ENCODE measurements around the gene HOXA9.

The HOXA9 gene

DNA sequence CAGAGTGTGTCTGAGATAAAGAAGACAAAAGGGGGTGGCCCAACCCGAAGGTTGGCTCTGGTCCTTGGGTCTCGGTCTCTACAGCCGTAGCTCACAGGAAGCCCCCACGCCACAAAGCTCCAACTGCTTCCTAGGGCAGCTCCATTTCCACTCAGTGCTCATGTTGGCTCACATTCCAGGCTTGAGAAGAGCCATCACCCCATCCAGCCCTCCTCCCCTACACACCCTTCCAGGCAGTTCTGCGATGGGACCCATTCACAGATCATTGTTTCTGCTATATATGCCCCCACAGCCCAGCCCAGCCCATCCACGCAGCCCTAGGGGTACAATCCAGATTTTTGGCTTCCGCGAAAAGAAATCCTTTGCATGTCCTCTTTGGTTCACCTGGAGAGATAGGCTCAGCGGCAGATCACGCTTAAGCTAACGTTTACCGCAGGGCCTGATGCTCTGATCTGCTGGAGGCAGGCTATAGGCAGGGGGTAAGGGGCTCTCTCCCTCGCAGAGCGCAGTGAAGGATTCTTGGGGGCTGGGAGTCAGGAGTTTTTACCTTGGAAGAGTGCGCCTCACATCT, 25.9 kb upstream of the HOXA9 start:
- Histone ChIP-seq H3K27ac (ENCODE audit: low read length) (no peak overlapping the region), H3K9me3 (ENCODE audit: control insufficient read depth, low read depth, low read length) (peaks cover 11% of the 10 kb centered on the region), H3K27me3 (ENCODE audit: control insufficient read depth, insufficient read depth, low read length) (peaks cover 100% of the 10 kb centered on the region), H3K4me3 (ENCODE audit: low read length) (no peak overlapping the region), H3K9ac (ENCODE audit: low read length) (no peak overlapping the region), H3K36me3 (ENCODE audit: control insufficient read depth, low read depth, low read length) (no peaks in the 10 kb centered on the region), H3K4me1 (ENCODE audit: control insufficient read depth, low read depth, low read length) (peaks cover 9% of the 10 kb centered on the region)

DNA sequence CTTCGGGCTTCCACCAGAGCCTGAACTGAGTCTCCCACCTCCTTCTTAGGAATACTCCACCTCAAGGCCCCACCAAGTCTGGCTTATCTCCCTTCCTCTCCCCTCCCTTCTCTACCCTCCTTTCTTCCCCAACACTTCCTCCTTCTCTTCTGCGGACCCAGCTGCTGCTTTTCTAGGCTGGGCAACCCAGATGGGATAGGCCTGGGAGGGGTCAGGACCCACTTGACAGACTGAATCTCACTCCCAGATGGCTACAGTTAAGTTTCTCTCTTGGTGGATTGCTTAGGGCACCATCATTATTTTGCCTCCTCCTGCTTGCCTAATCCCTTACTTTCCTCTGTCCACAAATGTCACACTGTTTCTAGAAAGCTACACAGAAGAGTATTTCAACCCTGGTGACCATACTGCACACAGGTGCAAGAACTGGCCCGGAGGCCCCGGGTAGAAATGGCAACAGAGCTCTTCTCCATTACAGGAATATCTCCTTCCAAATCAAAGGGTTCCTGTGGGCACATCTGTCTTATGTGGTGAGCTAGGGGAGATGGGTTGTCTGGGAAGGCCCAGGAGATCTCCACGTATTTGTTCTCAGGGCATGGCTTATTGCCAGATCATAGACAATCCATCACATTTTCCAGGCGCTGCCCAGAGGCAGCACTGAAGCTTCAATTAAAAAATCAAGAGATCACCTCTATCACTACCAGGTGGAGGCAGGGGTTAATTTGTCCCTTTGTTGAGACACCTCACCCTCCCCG, 24.8 kb upstream of the HOXA9 start:
- Histone ChIP-seq H3K36me3 (ENCODE audit: control insufficient read depth, low read depth, low read length) (no peaks in the 10 kb centered on the region), H3K27ac (ENCODE audit: low read length) (no peak overlapping the region), H3K4me3 (ENCODE audit: low read length) (no peak overlapping the region), H3K9me3 (ENCODE audit: control insufficient read depth, low read depth, low read length) (peaks cover 11% of the 10 kb centered on the region), H3K9ac (ENCODE audit: low read length) (no peak overlapping the region), H3K27me3 (ENCODE audit: control insufficient read depth, insufficient read depth, low read length) (peaks cover 100% of the 10 kb centered on the region), H3K4me1 (ENCODE audit: control insufficient read depth, low read depth, low read length) (peaks cover 9% of the 10 kb centered on the region)

- Histone ChIP-seq H3K4me1 (ENCODE audit: control insufficient read depth, low read depth, low read length) (peaks cover 9% of the 10 kb centered on the region), H3K9me3 (ENCODE audit: control insufficient read depth, low read depth, low read length) (peaks cover 11% of the 10 kb centered on the region), H3K27me3 (ENCODE audit: control insufficient read depth, insufficient read depth, low read length) (peaks cover 100% of the 10 kb centered on the region), H3K4me3 (ENCODE audit: low read length) (no peak overlapping the region), H3K27ac (ENCODE audit: low read length) (no peak overlapping the region), H3K36me3 (ENCODE audit: control insufficient read depth, low read depth, low read length) (no peaks in the 10 kb centered on the region), H3K9ac (ENCODE audit: low read length) (no peak overlapping the region)
Observed at GRCh38 chr7:27189295-27189996, 24.1 kb upstream of the HOXA9 start.

- H3K27ac ChIP-seq (ENCODE audit: low read length): no peak overlapping the region
Observed at GRCh38 chr7:27188386-27189294, 23.3 kb upstream of the HOXA9 start.

DNA sequence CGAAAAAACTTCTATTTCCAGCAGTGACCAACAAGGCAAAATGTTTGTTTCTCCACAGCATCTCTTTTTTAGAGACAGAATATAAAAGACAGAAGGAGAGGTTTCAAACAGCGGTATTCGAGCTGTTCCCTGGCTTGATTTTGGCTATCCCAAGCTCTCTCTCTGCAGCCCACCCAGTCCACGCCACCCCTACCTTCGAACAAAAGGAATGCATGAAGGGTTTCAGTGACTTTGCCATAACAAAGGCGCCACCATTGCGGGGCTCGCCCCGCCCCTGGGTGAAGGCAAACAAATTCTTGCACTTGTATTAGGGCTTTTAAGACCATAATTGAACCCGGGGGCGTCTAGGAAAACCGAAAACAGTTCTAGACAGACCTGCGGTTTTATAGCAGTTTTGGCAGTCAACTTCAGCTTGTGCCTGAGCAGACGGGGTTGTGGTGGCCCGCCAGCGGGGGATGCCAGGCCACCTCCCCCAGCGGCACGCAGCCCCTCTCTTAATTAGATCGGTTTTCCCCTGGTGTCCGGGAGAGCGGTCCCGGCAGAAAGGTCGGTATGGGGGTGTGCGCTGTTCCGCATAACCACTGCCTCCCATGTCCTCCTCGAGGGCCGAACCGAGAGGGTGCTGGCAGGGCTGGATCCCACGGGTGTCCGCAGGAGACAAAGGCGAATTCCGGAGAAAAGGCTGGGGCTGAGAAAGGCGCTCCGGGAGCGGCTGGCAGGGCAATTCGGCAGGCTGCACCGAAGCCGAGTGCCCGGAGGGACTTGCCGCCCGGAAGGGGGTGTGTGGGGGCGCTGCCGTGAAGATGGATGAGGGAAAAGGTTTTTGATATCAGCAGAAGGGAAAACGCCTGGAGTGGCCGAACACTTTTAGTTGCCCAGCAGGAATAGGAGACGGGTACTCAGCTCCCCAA, 22.4 kb upstream of the HOXA9 start:
- Histone ChIP-seq H3K4me1 (ENCODE audit: control insufficient read depth, low read depth, low read length) (peaks cover 9% of the 10 kb centered on the region), H3K9me3 (ENCODE audit: control insufficient read depth, low read depth, low read length) (peaks cover 9% of the 10 kb centered on the region), H3K27ac (ENCODE audit: low read length) (no peak overlapping the region), H3K9ac (ENCODE audit: low read length) (no peak overlapping the region), H3K4me3 (ENCODE audit: low read length) (peak overlapping the region; percentile 30), H3K27me3 (ENCODE audit: control insufficient read depth, insufficient read depth, low read length) (peaks cover 100% of the 10 kb centered on the region), H3K36me3 (ENCODE audit: control insufficient read depth, low read depth, low read length) (no peaks in the 10 kb centered on the region)

More at GRCh38 chr7:27188386-27189294, 23.3 kb upstream of the HOXA9 start:
- no peak overlapping the region for H3K9ac ChIP-seq (ENCODE audit: low read length)
- no peaks in the 10 kb centered on the region for H3K36me3 ChIP-seq (ENCODE audit: control insufficient read depth, low read depth, low read length)
- peaks cover 100% of the 10 kb centered on the region for H3K27me3 ChIP-seq (ENCODE audit: control insufficient read depth, insufficient read depth, low read length)
- H3K4me3 ChIP-seq (ENCODE audit: low read length): peak overlapping the region; percentile 30
- H3K9me3 ChIP-seq (ENCODE audit: control insufficient read depth, low read depth, low read length): peaks cover 11% of the 10 kb centered on the region
- peaks cover 9% of the 10 kb centered on the region for H3K4me1 ChIP-seq (ENCODE audit: control insufficient read depth, low read depth, low read length)

GRCh38 chr7:27186668-27187474, 21.5 kb upstream of the HOXA9 start:
- Histone ChIP-seq H3K36me3 (ENCODE audit: control insufficient read depth, low read depth, low read length) (no peaks in the 10 kb centered on the region), H3K9me3 (ENCODE audit: control insufficient read depth, low read depth, low read length) (peaks cover 9% of the 10 kb centered on the region), H3K27me3 (ENCODE audit: control insufficient read depth, insufficient read depth, low read length) (peaks cover 100% of the 10 kb centered on the region), H3K4me1 (ENCODE audit: control insufficient read depth, low read depth, low read length) (peaks cover 9% of the 10 kb centered on the region), H3K4me3 (ENCODE audit: low read length) (no peak overlapping the region), H3K27ac (ENCODE audit: low read length) (no peak overlapping the region), H3K9ac (ENCODE audit: low read length) (no peak overlapping the region)

DNA sequence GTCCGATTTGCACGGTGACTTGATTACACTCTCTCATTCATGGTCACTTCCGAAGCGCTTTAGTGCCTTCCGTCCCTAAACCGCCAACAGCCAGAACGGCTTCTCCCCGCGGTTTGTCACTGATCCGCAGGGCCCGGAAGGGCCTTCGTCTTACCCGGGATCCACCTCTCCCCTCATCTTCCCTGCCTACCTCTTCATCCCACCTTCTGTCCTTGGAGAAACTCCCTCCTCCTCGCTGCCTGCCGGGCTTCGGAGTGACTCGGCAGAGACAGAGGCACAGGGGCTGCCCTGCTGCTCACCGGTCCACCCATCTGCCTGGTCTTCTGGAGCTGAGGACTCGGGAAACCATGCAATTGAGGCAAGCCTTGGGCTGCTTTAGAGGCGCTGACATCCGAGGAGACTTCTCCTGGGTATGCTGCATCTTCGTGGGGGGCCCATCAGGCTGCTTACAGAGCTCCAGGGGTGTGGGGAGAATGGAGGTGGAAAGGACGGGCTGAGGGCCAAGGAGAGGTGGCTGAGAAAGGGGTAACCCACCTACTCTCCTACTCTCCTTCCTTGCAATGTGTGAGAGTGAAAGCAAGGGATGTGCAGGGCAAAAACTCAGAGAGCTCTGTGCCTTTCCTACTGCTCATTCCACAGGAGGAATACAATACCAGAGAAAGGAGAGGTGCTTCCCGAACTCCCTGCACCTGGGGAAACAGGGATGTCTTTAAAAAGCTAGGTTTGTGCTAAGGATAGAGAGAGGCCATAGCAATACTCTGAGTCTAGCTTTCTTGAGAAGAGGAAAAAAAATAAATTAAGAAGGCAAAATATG, 20.7 kb upstream of the HOXA9 start:
- H3K9me3 ChIP-seq (ENCODE audit: control insufficient read depth, low read depth, low read length): peaks cover 9% of the 10 kb centered on the region
- no peak overlapping the region for H3K27ac ChIP-seq (ENCODE audit: low read length)
- peaks cover 9% of the 10 kb centered on the region for H3K4me1 ChIP-seq (ENCODE audit: control insufficient read depth, low read depth, low read length)
- no peak overlapping the region for H3K4me3 ChIP-seq (ENCODE audit: low read length)
- H3K27me3 ChIP-seq (ENCODE audit: control insufficient read depth, insufficient read depth, low read length): peaks cover 100% of the 10 kb centered on the region
- H3K9ac ChIP-seq (ENCODE audit: low read length): no peak overlapping the region
- no peaks in the 10 kb centered on the region for H3K36me3 ChIP-seq (ENCODE audit: control insufficient read depth, low read depth, low read length)

DNA sequence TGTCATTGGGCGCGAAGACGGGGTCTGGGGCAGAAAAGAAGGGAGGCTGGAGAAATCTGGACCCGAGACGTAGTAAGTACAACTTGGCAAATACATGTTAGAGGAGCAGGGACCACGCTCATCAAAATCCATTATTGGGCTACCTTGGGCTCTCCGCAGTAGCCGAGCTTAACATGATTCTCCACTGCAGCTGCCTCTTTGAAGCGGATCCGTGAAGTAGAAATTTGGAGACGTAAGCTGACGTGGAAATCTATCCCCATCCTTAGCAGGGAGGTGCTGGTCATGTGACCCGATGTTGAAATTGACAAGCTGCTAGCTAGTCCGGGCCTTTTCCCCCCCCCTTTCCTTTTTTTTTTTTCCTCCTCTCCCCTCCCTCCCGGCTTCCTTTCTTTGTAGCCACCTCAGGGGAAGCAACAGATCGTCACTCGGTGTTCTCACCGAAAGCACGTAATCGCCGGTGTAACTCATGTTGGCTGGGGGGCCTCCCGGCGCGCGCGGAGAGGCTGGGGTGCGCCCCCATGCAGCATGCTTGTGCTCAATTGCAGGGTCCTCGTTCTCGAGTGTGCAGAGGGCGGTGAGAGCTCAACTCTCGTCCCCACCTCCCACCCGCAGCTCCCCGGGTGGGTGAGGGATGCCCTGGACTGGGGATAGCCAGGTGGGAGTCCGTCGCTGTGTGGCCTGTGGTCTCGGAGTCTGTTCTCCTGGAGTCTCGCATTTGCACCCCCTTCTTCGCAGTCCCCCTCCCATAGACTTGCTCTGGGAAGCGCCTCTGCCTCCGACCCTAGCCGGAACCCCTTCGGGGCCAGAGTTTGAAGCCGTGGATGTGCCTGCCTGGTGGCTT, 19.9 kb upstream of the HOXA9 start, which contains the start of gene HOXA11:
Gene HOXA11 (minus strand): TSS at position 220 of the 841 bp plus-strand sequence. CDS start 88 bp downstream, at position 132.
- Histone ChIP-seq H3K9ac (ENCODE audit: low read length) (no peak within 1 kb of the TSS), H3K36me3 (ENCODE audit: control insufficient read depth, low read depth, low read length) (no peaks in the 10 kb centered on the region), H3K27me3 (ENCODE audit: control insufficient read depth, insufficient read depth, low read length) (peaks cover 100% of the 10 kb centered on the region), H3K4me3 (ENCODE audit: low read length) (peak within 1 kb of the TSS; percentile 2), H3K9me3 (ENCODE audit: control insufficient read depth, low read depth, low read length) (peaks cover 3% of the 10 kb centered on the region), H3K27ac (ENCODE audit: low read length) (no peak within 1 kb of the TSS), H3K4me1 (ENCODE audit: control insufficient read depth, low read depth, low read length) (peaks cover 9% of the 10 kb centered on the region)

All from iPS-18a (cell line).